Right lobe of liver (tissue), 6 donors: ENCODE measurements around the gene LSMEM2. TPM values are rescaled to one million over a fixed set of nuclear protein-coding genes. Genes with fewer than 3 reads are reported as not detected.

ENCODE experiments used
- ATAC-seq, 4 donors: fragments of 200-7000 bp; cut with Tn5 transposase; one replicate each; pipeline ENCODE4 v1.9.1; 2020; ENCODE audit warnings: mild to moderate bottlenecking in 4 of 4, moderate library complexity in 4 of 4
- DNase-seq, 3 donors: peaks; one replicate each; pipeline ENCODE4 v3.0.0-alpha.2; 2020
- H3K27ac ChIP-seq, 3 donors: fragments of 200-600 bp; one replicate each; pipeline ENCODE4 v1.8.0; 2022
- H3K27me3 ChIP-seq, 2 donors: fragments of 200-600 bp; one replicate each; pipeline ENCODE4 v1.8.0; 2022
- H3K36me3 ChIP-seq, 4 donors: fragments of 200-600 bp; sonication (generic) in 1 of 4; one replicate each; pipeline versions ENCODE4 v1.5.1 to v1.8.0; 2017 to 2022; ENCODE audit warnings: control low read depth in 1 of 4
- H3K4me1 ChIP-seq, 4 donors: fragments of 200-600 bp; sonication (generic) in 1 of 4; one replicate each; pipeline versions ENCODE4 v1.5.1 to v1.8.0; 2017 to 2022; ENCODE audit warnings: control low read depth in 1 of 4
- H3K4me3 ChIP-seq, 3 donors: fragments of 200-600 bp; one replicate each; pipeline ENCODE4 v1.8.0; 2022
- H3K9me3 ChIP-seq, 4 donors: fragments of 200-600 bp; sonication (generic) in 1 of 4; one replicate each; pipeline versions ENCODE4 v1.5.1 to v1.8.0; 2017 to 2022; ENCODE audit warnings: control low read depth in 1 of 4
- POLR2A ChIP-seq: fragments of 450-650 bp; IDR thresholded peaks from one replicate; pipeline ENCODE4 v1.6.1; 2017; ENCODE audit warnings: antibody characterized with exemption, mild to moderate bottlenecking
- WGBS: methylation state at CpG from one replicate; pipeline ENCODE4 v1.1.6; 2018; ENCODE audit warnings: low coverage, low lambda C conversion rate; ENCODE audit not compliant: insufficient coverage; ENCODE audit errors: missing lambda C conversion rate; 5-methylcytosine and 5-hydroxymethylcytosine counted together
- intact Hi-C, 2 donors: fragments of 100-400 bp; cut with DNase I; formaldehyde crosslinking; loops; one replicate each; pipeline versions ENCODE4 v1.11.2 to v1.14.1; 2022
- total RNA-seq, 6 experiments: library from RNA; depleted of rRNA in 2 of 6; stranded (reverse); fragments of >200 nt in 2 of 6; fragmentation: NEBNext Ultra II Directional in 3 of 6; extraction: Animal tissue kit (Norgen Biotek cat#: 25700) in 3 of 6; gene quantifications; one replicate each; pipeline versions ENCODE4 v1.1.0 to v1.2.4, GENCODE V29; 2016 to 2023
- TF ChIP-seq, protein P1 (sequence below), 4 donors: fragments of 200-600 bp in 3 of 4; fragments of 450-650 bp in 1 of 4; IDR thresholded peaks; one replicate each; pipeline versions ENCODE4 v1.5.1 to v1.8.0; 2016 to 2022; ENCODE audit warnings: antibody characterized with exemption in 4 of 4, mild to moderate bottlenecking in 2 of 4
- donor health status: DM: no; HTN: yes; CAD: no.
- donor health status: DM: no; HTN: no; CAD: no.
- donor health status: DM: no; HTN: no; CAD: no.
- donor health status: DM: no; HTN: yes; CAD: no.
- donor health status: DM: no; HTN: yes; CAD: no.

LSMEM2 gene
- total RNA-seq, 6 experiments from 2014 or later: not detected

DNA sequence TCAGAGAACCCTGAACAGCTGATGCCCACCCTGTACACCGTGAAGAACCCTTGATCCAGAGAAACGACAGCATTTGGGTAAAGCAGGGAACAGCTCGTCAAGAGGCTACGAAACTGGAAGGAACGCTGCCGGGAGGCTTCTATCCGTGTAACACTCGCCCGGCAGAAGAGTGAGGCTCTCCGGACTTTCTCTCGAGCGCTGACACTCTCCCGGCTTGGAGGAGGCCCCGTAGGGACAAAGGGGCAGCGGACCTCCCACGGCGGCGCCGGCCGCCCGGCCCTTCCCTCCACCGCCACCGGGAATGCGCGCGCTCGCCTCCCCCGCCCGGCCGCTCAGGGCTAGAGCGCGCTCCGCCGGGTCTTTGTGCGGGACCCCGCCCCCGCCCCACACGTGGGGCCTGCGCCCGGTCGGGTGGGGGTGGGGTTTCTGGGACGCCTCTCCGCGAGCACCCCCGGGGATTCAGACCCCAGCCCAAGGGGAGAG lies 42.0 kb downstream of the LSMEM2 start:
- Histone ChIP-seq H3K36me3 (peaks cover 0 to 23% (median 3%) of the 10 kb centered on the region in 4 donors), H3K4me3 (peak overlapping the region; percentile 88 to 89 (median 89)), H3K27me3 (no peaks in the 10 kb centered on the region), H3K27ac (peak overlapping the region; percentile 98 to 99 (median 98)), H3K9me3 (no peaks in the 10 kb centered on the region), H3K4me1 (peaks cover 0 to 56% (median 15%) of the 10 kb centered on the region in 4 donors)
- intact Hi-C loops: loop anchor here in 1 of 2 donors (5.0 kb wide), 1 partner anchor 49 kb away; no protein-coding TSS in a partner anchor
- no peak for TF ChIP-seq POLR2A
- TF ChIP-seq, protein P1, sequence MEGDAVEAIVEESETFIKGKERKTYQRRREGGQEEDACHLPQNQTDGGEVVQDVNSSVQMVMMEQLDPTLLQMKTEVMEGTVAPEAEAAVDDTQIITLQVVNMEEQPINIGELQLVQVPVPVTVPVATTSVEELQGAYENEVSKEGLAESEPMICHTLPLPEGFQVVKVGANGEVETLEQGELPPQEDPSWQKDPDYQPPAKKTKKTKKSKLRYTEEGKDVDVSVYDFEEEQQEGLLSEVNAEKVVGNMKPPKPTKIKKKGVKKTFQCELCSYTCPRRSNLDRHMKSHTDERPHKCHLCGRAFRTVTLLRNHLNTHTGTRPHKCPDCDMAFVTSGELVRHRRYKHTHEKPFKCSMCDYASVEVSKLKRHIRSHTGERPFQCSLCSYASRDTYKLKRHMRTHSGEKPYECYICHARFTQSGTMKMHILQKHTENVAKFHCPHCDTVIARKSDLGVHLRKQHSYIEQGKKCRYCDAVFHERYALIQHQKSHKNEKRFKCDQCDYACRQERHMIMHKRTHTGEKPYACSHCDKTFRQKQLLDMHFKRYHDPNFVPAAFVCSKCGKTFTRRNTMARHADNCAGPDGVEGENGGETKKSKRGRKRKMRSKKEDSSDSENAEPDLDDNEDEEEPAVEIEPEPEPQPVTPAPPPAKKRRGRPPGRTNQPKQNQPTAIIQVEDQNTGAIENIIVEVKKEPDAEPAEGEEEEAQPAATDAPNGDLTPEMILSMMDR (IDR thresholded peaks at IDR 0.05): no peak
- WGBS: 0% methylated on average over 6 of the region's 45 CpGs
- ATAC-seq: peak; percentile 55 to 70 (median 66)
- DNase-seq: peak; percentile 85 to 87 (median 86)

DNA sequence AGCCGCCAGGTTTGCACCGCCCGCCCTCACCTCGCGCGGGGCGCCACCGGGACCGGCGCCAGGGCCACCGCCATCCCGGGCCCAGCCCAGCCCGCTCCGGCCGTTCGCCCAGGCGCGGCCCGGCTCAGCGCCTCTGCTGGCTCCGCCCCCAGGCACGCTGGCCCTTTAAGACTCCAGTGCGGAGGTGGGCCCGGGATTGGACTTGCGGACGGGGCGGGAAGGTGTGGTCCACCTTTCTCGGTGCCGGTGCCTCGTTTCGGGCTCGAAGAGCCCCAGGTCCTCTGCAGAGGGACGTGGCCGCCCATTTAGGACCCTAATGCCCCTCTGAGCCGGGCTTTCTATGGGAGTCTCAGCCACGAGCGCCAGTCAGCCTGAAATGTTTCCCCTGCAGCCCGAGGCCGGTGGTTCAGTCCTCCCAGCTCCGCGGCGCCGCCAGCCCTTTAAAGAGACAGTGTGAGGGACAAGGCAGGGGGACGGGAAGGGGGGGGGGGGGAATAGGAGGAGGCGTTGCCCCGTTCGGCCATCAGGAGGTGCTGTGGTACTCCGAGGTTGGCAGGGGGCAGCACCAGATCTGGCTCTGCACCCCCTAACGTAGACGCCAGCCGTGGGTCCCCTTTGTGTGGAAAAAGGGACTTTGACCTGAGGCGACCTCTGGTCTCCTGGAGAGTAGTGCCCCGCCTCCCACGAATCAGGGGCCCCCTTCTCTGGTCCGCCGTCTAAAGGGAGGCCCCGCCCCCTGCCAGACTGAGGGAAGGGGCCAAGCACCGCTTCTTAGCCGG lies 42.6 kb downstream of the LSMEM2 start:
- intact Hi-C loops: loop anchor here in 1 of 2 donors (5.0 kb wide), 1 partner anchor 49 kb away; no protein-coding TSS in a partner anchor
- peak; percentile 77 for TF ChIP-seq POLR2A
- TF ChIP-seq, protein P1 (IDR thresholded peaks at IDR 0.05): peak; percentile 34 to 52 (median 43)
- H3K9me3 ChIP-seq: no peaks in the 10 kb centered on the region
- DNase-seq (peak; percentile 91 to 93 (median 92)), ATAC-seq (peak; percentile 73 to 84 (median 77))
- H3K4me3 ChIP-seq: peak overlapping the region; percentile 88 to 89 (median 89)
- H3K36me3 ChIP-seq: peaks cover 0 to 23% (median 3%) of the 10 kb centered on the region in 4 donors
- no peaks in the 10 kb centered on the region for H3K27me3 ChIP-seq
- peak overlapping the region; percentile 98 to 99 (median 98) for H3K27ac ChIP-seq
- H3K4me1 ChIP-seq: peaks cover 0 to 56% (median 16%) of the 10 kb centered on the region in 4 donors
- WGBS: under 1% methylated on average over 22 of the region's 59 CpGs

DNA sequence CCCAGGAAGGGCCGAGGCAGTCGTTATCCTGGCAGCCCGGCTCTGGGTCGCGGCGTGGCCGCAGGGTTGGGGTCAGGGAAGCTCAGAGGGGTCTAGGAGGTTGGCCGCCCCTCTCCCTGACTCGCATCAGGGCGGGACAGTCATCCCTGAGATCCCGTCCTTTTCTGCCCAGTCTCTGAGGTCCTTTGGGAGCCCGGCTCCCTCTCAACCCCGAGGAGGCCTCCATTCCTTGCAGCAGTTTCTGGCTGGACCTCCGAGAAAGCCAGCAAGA lies 43.2 kb downstream of the LSMEM2 start:
- H3K4me3 ChIP-seq: peak overlapping the region; percentile 88 to 89 (median 89)
- H3K36me3 ChIP-seq: peaks cover 0 to 18% (median 3%) of the 10 kb centered on the region in 4 donors
- no peaks in the 10 kb centered on the region for H3K9me3 ChIP-seq
- DNase-seq: no peak
- intact Hi-C loops: loop anchor here in 1 of 2 donors (5.0 kb wide), 1 partner anchor 50 kb away; no protein-coding TSS in a partner anchor
- peaks cover 0 to 57% (median 18%) of the 10 kb centered on the region in 4 donors for H3K4me1 ChIP-seq
- no peak for TF ChIP-seq POLR2A
- TF ChIP-seq, protein P1 (IDR thresholded peaks at IDR 0.05): no peak
- no peaks in the 10 kb centered on the region for H3K27me3 ChIP-seq
- 14% methylated on average over 1 of the region's 14 CpGs for WGBS
- ATAC-seq: no peak
- peak overlapping the region; percentile 98 to 99 (median 98) for H3K27ac ChIP-seq

DNA sequence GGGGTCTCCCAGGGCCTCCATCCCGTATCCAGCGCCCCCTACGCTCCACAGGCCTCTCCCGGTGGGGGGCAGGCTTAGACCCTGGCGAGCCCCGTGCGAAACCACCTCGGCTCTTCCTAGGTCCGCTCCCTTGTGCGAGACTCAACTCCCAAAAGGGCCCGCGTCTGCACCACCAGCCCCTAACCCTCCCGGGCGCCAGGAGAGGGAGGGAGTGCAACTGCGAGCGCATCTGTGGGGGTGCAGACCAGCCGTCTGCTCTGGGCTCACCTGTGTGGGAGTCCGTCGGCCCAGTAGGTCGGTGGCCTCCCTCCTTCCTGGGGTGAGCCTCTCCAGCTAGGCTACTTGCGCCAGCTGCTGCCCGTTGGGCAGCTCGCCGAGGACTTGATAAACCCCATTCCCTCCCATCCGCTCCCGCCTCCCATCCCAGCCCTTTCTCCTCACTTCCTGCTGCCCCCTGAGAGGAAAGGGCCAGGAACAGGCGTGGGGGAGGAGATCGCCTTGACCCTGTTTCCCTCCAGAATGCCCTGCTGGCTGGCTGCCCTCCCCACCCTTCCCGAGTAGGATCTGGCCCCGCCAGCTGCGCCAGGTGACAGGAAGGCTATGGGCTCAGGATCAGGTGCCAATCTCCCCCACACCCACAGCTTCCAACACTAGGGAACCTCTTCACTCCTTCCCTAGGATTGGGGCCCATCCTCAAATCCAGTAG lies 43.7 kb downstream of the LSMEM2 start, which contains the start of gene HYAL2:
Gene HYAL2, minus strand, starts transcription at position 360 of the 706 bp plus-strand sequence. CDS start 2,256 bp downstream, outside the sequence.
- DNase-seq: peak; percentile 76 to 79 (median 76)
- no peak for TF ChIP-seq POLR2A
- TF ChIP-seq, protein P1 (IDR thresholded peaks at IDR 0.05): no peak
- Histone ChIP-seq H3K9me3 (no peaks in the 10 kb centered on the region), H3K36me3 (peaks cover 0 to 14% (median 3%) of the 10 kb centered on the region in 4 donors), H3K27me3 (no peaks in the 10 kb centered on the region), H3K4me3 (peak within 1 kb of the TSS; percentile 88 to 89 (median 89)), H3K27ac (peak within 1 kb of the TSS; percentile 98 to 99 (median 98)), H3K4me1 (peaks cover 0 to 58% (median 21%) of the 10 kb centered on the region in 4 donors)
- intact Hi-C loops: loop anchor here in 1 of 2 donors (5.0 kb wide), 1 partner anchor 50 kb away; no protein-coding TSS in a partner anchor
- peak; percentile 1 to 7 (median 4) for ATAC-seq
- WGBS: 53% methylated on average over 20 of the region's 31 CpGs
